ENCODE data around the gene IL32.

Gene IL32

GRCh38 chr16:3094289-3095027, 29.0 kb downstream of the IL32 start:
- TF ChIP-seq, protein P1, sequence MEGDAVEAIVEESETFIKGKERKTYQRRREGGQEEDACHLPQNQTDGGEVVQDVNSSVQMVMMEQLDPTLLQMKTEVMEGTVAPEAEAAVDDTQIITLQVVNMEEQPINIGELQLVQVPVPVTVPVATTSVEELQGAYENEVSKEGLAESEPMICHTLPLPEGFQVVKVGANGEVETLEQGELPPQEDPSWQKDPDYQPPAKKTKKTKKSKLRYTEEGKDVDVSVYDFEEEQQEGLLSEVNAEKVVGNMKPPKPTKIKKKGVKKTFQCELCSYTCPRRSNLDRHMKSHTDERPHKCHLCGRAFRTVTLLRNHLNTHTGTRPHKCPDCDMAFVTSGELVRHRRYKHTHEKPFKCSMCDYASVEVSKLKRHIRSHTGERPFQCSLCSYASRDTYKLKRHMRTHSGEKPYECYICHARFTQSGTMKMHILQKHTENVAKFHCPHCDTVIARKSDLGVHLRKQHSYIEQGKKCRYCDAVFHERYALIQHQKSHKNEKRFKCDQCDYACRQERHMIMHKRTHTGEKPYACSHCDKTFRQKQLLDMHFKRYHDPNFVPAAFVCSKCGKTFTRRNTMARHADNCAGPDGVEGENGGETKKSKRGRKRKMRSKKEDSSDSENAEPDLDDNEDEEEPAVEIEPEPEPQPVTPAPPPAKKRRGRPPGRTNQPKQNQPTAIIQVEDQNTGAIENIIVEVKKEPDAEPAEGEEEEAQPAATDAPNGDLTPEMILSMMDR (conservative IDR thresholded peaks at IDR 0.05; ENCODE audit: low read depth, low read length) = peak; percentile 57
- no peak overlapping the region for H3K4me3 ChIP-seq (ENCODE audit: low read length)
- no peak for DNase-seq (ENCODE audit: low read depth)

DNA sequence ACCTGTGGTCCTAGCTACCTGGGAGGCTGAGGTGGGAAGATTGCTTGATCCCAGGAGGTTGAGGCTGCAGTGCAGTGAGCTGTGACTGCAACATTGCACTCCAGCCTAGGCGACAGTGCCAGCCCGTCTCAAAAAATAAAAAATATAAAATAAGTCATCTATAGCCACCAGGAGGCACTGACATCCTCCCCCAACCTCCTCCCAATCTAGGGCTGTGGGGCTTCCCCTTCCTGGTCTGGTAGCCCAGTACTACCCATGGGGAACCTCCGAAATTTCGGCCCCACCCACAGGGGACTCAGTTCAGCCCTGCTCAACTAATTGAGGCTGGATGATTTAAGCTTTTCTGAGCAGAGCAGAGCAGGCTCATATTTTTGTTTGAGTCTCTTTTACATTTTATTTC, 30.4 kb downstream of the IL32 start:
- TF ChIP-seq, protein P1 (conservative IDR thresholded peaks at IDR 0.05; ENCODE audit: low read depth, low read length) = peak; percentile 23
- no peak overlapping the region for H3K4me3 ChIP-seq (ENCODE audit: low read length)
- no peak for DNase-seq (ENCODE audit: low read depth)

DNA sequence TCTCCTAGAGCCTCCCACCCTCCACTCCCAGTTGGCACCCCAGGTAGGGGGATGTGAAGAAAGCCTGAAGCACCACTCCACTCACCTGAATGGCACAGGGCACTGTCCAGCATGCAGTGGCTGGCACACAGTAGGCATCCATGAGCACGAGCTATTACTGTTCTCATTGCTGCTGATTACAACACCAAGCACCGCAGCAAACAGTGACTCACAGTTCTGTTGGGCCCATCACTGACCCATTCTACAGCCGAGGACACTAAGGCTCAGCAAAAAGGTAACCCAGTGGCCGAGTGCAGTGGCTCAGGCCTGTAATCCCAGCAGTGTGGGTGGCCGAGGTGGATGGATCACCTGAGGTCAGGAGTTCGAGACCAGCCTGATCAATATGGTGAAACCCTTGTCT, 30.9 kb downstream of the IL32 start:
- DNase-seq (ENCODE audit: low read depth) = no peak
- no peak overlapping the region for H3K4me3 ChIP-seq (ENCODE audit: low read length)
- TF ChIP-seq, protein P1 (conservative IDR thresholded peaks at IDR 0.05; ENCODE audit: low read depth, low read length) = no peak

DNA sequence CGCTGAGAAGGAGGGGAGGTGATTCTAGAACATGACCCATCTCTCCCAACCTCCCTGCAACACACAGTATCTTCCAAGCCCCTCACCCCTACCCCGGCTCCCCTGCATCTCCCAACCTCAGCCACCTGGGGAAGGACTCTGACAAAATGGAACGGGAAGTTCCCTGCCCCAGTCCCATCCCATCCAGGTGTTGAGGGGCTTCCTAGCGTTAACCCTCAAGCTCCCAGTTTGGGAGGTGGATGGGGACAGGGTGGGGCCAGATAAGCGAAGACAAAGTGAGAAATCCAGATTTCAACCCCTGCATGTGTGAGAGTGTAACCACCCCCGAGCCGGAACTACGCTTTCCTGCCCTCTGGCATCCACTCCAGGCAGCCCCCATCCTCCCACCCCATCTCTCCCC, 31.8 kb downstream of the IL32 start:
- DNase-seq (ENCODE audit: low read depth) = no peak
- no peak overlapping the region for H3K4me3 ChIP-seq (ENCODE audit: low read length)
- TF ChIP-seq, protein P1 (conservative IDR thresholded peaks at IDR 0.05; ENCODE audit: low read depth, low read length) = no peak

GRCh38 chr16:3098459-3099394, 33.3 kb downstream of the IL32 start, which contains the start of gene ZSCAN10:
Gene ZSCAN10, minus strand, starts transcription at chr16:3099294. Its CDS starts 6,357 bp downstream, at chr16:3092937.
- H3K4me3 ChIP-seq (ENCODE audit: low read length) = peak within 1 kb of the TSS; percentile 24
- TF ChIP-seq, protein P1 (conservative IDR thresholded peaks at IDR 0.05; ENCODE audit: low read depth, low read length) = no peak
- DNase-seq (ENCODE audit: low read depth) = no peak

GRCh38 chr16:3099395-3099731, 33.9 kb downstream of the IL32 start:
- TF ChIP-seq, protein P1 (conservative IDR thresholded peaks at IDR 0.05; ENCODE audit: low read depth, low read length) = no peak
- DNase-seq (ENCODE audit: low read depth) = no peak
- no peak overlapping the region for H3K4me3 ChIP-seq (ENCODE audit: low read length)
